H1 (cell line): Measurements from ENCODE around the gene SSTR3. TPM values are rescaled to one million over a fixed set of nuclear protein-coding genes. Genes with fewer than 3 reads are reported as not detected.
"Not testable (repeated sequence)": the region's sequence is repeated elsewhere in the genome, so short reads cannot be mapped to it uniquely, and the experiment has no call there.

Experiments used
- CTCF ChIA-PET: fragments of 300-600 bp; sonication (Branson Sonifier 250); formaldehyde crosslinking; loops from one replicate; lab custom pipeline; 2021; ENCODE audit not compliant: partially characterized antibody; lab: Charles Lee
- POLR2A ChIA-PET: fragments of 300-600 bp; sonication (Branson Sonifier 250); formaldehyde crosslinking; loops from one replicate; lab custom pipeline; 2021; ENCODE audit warnings: inconsistent platforms; ENCODE audit not compliant: partially characterized antibody; lab: Charles Lee
- DNase-seq, 2 experiments: peaks; one replicate each; pipeline versions ENCODE4 v3.0.0 to v3.0.0-alpha.2; 2010 to 2022; ENCODE audit warnings: low spot score in 2 of 2, low read depth in 1 of 2, mixed read lengths in 1 of 2
- FAIRE-seq: peaks from 2 replicates; lab custom pipeline; 2011; peaks lifted over from hg19 to GRCh38; lab: Jason Lieb, UNC
- H2AFZ ChIP-seq: 2 replicates; pipeline ENCODE4 v1.8.1; 2012; ENCODE audit warnings: low read length, inconsistent platforms
- H2AK5ac ChIP-seq: 2 replicates; pipeline ENCODE4 v1.6.1; 2013; ENCODE audit warnings: low read depth, low read length
- H2BK120ac ChIP-seq: replicated peaks from 2 replicates; pipeline ENCODE3; 2013; ENCODE audit warnings: low read depth, low read length, inconsistent platforms
- H2BK12ac ChIP-seq: 2 replicates; pipeline ENCODE4 v1.6.1; 2013; ENCODE audit warnings: low read depth, low read length
- H2BK15ac ChIP-seq: 2 replicates; pipeline ENCODE4 v1.6.1; 2013; ENCODE audit warnings: low read length
- H2BK20ac ChIP-seq: 2 replicates; pipeline ENCODE4 v1.6.1; 2013; ENCODE audit warnings: low read length
- H2BK5ac ChIP-seq: 2 replicates; pipeline ENCODE4 v1.6.1; 2013; ENCODE audit warnings: low read depth, low read length
- H3K14ac ChIP-seq: 2 replicates; pipeline ENCODE4 v1.6.1; 2013; ENCODE audit warnings: inconsistent platforms; ENCODE audit not compliant: insufficient read length
- H3K18ac ChIP-seq: 2 replicates; pipeline ENCODE4 v1.6.1; 2013; ENCODE audit warnings: low read length; ENCODE audit errors: extremely low read depth
- H3K23ac ChIP-seq: 2 replicates; pipeline ENCODE4 v1.6.1; 2013; ENCODE audit warnings: inconsistent platforms; ENCODE audit not compliant: insufficient read length
- H3K23me2 ChIP-seq: 2 replicates; pipeline ENCODE4 v1.6.1; 2013; ENCODE audit warnings: low read depth, low read length
- H3K27ac ChIP-seq: 2 replicates; pipeline ENCODE4 v1.6.1; 2011; ENCODE audit warnings: low read depth, low read length, inconsistent platforms
- H3K27me3 ChIP-seq, 4 experiments: replicated peaks in 1 of 4; 1 replicate in 1 of 4; 2 replicates in 3 of 4; pipeline versions ENCODE4 v1.6.1 to v1.8.1; 2011 to 2013; ENCODE audit warnings: low read length in 3 of 4, mild to moderate bottlenecking in 3 of 4, inconsistent platforms in 2 of 4, mixed read lengths in 2 of 4, moderate library complexity in 1 of 4; ENCODE audit not compliant: control insufficient read depth in 3 of 4, insufficient read depth in 3 of 4; ENCODE audit errors: extremely low read depth in 1 of 4
- H3K36me3 ChIP-seq, 4 experiments: 2 replicates each; pipeline versions ENCODE4 v1.6.1 to v1.8.1; 2011 to 2013; ENCODE audit warnings: mild to moderate bottlenecking in 4 of 4, low read length in 3 of 4, moderate library complexity in 2 of 4, control low read depth in 1 of 4, inconsistent platforms in 1 of 4; ENCODE audit not compliant: insufficient read depth in 4 of 4, control insufficient read depth in 2 of 4
- H3K4ac ChIP-seq: replicated peaks from 2 replicates; pipeline ENCODE3; 2013; ENCODE audit warnings: low read length, low read depth, mixed read lengths, inconsistent platforms; ENCODE audit not compliant: insufficient read length
- H3K4me1 ChIP-seq, 4 experiments: replicated peaks in 1 of 4; 1 replicate in 1 of 4; 2 replicates in 3 of 4; pipeline versions ENCODE4 v1.6.1 to v1.8.1; 2011 to 2013; ENCODE audit warnings: low read length in 3 of 4, inconsistent platforms in 2 of 4, mixed read lengths in 1 of 4; ENCODE audit not compliant: insufficient read depth in 4 of 4, control insufficient read depth in 3 of 4
- H3K4me2 ChIP-seq, 2 experiments: 2 replicates each; pipeline versions ENCODE4 v1.6.1 to v1.8.1; 2011 to 2013; ENCODE audit warnings: low read depth in 2 of 2, low read length in 2 of 2, control low read depth in 1 of 2, inconsistent platforms in 1 of 2, mild to moderate bottlenecking in 1 of 2; ENCODE audit not compliant: insufficient read depth in 1 of 2
- H3K4me3 ChIP-seq, 4 experiments: fragments of 200-600, 300-600 bp in 1 of 4; sonication (generic), shearing (Covaris generic), sonication (Bioruptor Twin) in 1 of 4; 2 replicates each; pipeline versions ENCODE4 v1.5.1 to v1.8.1; 2011 to 2016; ENCODE audit warnings: low read length in 4 of 4, low read depth in 3 of 4, control low read depth in 2 of 4, inconsistent platforms in 2 of 4, mild to moderate bottlenecking in 2 of 4, mixed read lengths in 1 of 4, moderate library complexity in 1 of 4; ENCODE audit not compliant: insufficient read depth in 2 of 4; ENCODE audit errors: extremely low read depth in 1 of 4
- H3K56ac ChIP-seq: replicated peaks from 2 replicates; pipeline ENCODE3; 2013; ENCODE audit warnings: low read depth, mild to moderate bottlenecking, mixed read lengths, low read length, inconsistent platforms; ENCODE audit not compliant: insufficient read length
- H3K79me1 ChIP-seq: 2 replicates; pipeline ENCODE4 v1.6.1; 2013; ENCODE audit warnings: low read depth, low read length, control low read depth
- H3K79me2 ChIP-seq, 2 experiments: 2 replicates each; pipeline versions ENCODE4 v1.6.1 to v1.8.1; 2012 to 2013; ENCODE audit warnings: low read length in 2 of 2, mild to moderate bottlenecking in 2 of 2, inconsistent platforms in 1 of 2; ENCODE audit not compliant: insufficient read depth in 2 of 2, control insufficient read depth in 1 of 2
- H3K9ac ChIP-seq, 4 experiments: replicated peaks in 1 of 4; 1 replicate in 1 of 4; 2 replicates in 3 of 4; pipeline versions ENCODE4 v1.6.1 to v1.8.1; 2011 to 2013; ENCODE audit warnings: low read depth in 3 of 4, low read length in 3 of 4, control low read depth in 2 of 4, mild to moderate bottlenecking in 2 of 4, moderate library complexity in 2 of 4, inconsistent platforms in 1 of 4; ENCODE audit errors: extremely low read depth in 1 of 4
- H3K9me3 ChIP-seq, 2 experiments: 2 replicates each; pipeline versions ENCODE4 v1.6.1 to v1.8.1; 2012 to 2013; ENCODE audit warnings: mild to moderate bottlenecking in 2 of 2, moderate library complexity in 2 of 2, control low read depth in 1 of 2, inconsistent platforms in 1 of 2, low read depth in 1 of 2, low read length in 1 of 2, mixed read lengths in 1 of 2; ENCODE audit not compliant: insufficient read depth in 2 of 2
- H4K20me1 ChIP-seq, 2 experiments: replicated peaks in 1 of 2; 2 replicates each; pipeline versions ENCODE3 to v1.8.1; 2011 to 2013; ENCODE audit warnings: inconsistent platforms in 2 of 2, low read length in 2 of 2, mild to moderate bottlenecking in 1 of 2; ENCODE audit not compliant: insufficient read depth in 2 of 2, control insufficient read depth in 1 of 2
- H4K5ac ChIP-seq: 2 replicates; pipeline ENCODE4 v1.6.1; 2013; ENCODE audit warnings: low read length, low read depth, mixed read lengths, inconsistent platforms; ENCODE audit not compliant: insufficient read length
- H4K8ac ChIP-seq: 2 replicates; pipeline ENCODE4 v1.8.0; 2013; ENCODE audit warnings: mild to moderate bottlenecking, moderate library complexity, low read length, inconsistent platforms; ENCODE audit not compliant: insufficient read depth; ENCODE audit errors: extremely low read depth
- H4K91ac ChIP-seq: replicated peaks from 2 replicates; pipeline ENCODE3; 2013; ENCODE audit warnings: low read length, mixed read lengths, inconsistent platforms; ENCODE audit not compliant: insufficient read length
- WGBS, 2 experiments: shearing (Covaris generic) in 1 of 2; methylation state at CpG; one replicate each; pipeline versions ENCODE4 v1.1.6 to v1.1.7; 2013 to 2015; ENCODE audit warnings: low lambda C conversion rate in 2 of 2, mixed read lengths in 2 of 2, inconsistent platforms in 1 of 2, low coverage in 1 of 2, missing lambda C conversion rate in 1 of 2; ENCODE audit not compliant: insufficient replicate concordance in 2 of 2, insufficient coverage in 1 of 2, insufficient read length in 1 of 2; ENCODE audit errors: extremely low coverage in 1 of 2, missing lambda C conversion rate in 1 of 2; 5-methylcytosine and 5-hydroxymethylcytosine counted together
- polyA plus RNA-seq, 7 experiments: library from polyadenylated mRNA; depleted of rRNA in 3 of 7; stranded (reverse) in 5 of 7; unstranded in 2 of 7; fragments of >200 nt in 5 of 7; fragments of 200-250 nt in 2 of 7; gene quantifications; 1 replicate in 5 of 7; 2 replicates in 1 of 7; 4 replicates in 1 of 7; pipeline versions ENCODE4 v1.2.1 to v1.2.3, GENCODE V29; 2011 to 2013; ENCODE audit warnings: missing spikeins in 2 of 7, mixed read lengths in 2 of 7
- total RNA-seq: library from RNA; stranded (reverse); fragmentation: NEBNext Ultra II Directional; extraction: Animal tissue kit (Norgen Biotek cat#: 25700); gene quantifications from 2 replicates; pipeline ENCODE4 v1.2.1, GENCODE V29; 2021

Gene SSTR3
- total and polyA plus RNA-seq, 2 of the 8 experiments (the other 6 are each of a cell fraction or from before 2014, with no cell fraction given) = 0.22 to 0.77 TPM

GRCh38 chr22:37170689-37171405 lies 41.4 kb downstream of the SSTR3 start:
- H3K56ac ChIP-seq, H3K27me3 ChIP-seq, H3K79me2 ChIP-seq, H3K4me3 ChIP-seq, H2BK5ac ChIP-seq, H3K14ac ChIP-seq, H3K23ac ChIP-seq, H4K20me1 ChIP-seq, H4K5ac ChIP-seq, H2AFZ ChIP-seq, H3K18ac ChIP-seq, H2BK120ac ChIP-seq, H4K8ac ChIP-seq, H3K79me1 ChIP-seq, H2AK5ac ChIP-seq, H3K4me2 ChIP-seq, H3K9ac ChIP-seq, H2BK20ac ChIP-seq, H4K91ac ChIP-seq, FAIRE-seq, H2BK12ac ChIP-seq, H3K23me2 ChIP-seq, H3K27ac ChIP-seq, H3K4ac ChIP-seq, H3K9me3 ChIP-seq, H3K36me3 ChIP-seq, DNase-seq: not testable (repeated sequence)
- 88% methylated on average over 16 of the region's 16 CpGs; no CpG with 5 or more reads in 1 of the 2 experiments for WGBS, 2 experiments
- POLR2A ChIA-PET = interaction anchor here (1.2 kb wide), 1 partner anchor 26 kb away, joined by 3 read pairs; no protein-coding TSS in a partner anchor
- CTCF ChIA-PET = interaction anchor here (0.9 to 2.9 kb wide), 8 partner anchors 13 to 89 kb away, joined by 3 to 11 read pairs (median 4); no protein-coding TSS in a partner anchor
- Histone ChIP-seq H3K4me1 (peaks cover 0 to 11% (median 3%) of the 10 kb centered on the region in 4 experiments; a peak in 4 of 7 replicates), H2BK15ac (peak overlapping the region; percentile 88; the same call in 1 of the 2 replicates)
